Transverse colon (tissue), 4 donors: Measurements from ENCODE around the gene TPSG1. TPM values are rescaled to one million over a fixed set of nuclear protein-coding genes. Genes with fewer than 3 reads are reported as not detected.

ENCODE experiments used
- DNase-seq: peaks from one replicate; pipeline ENCODE4 v3.0.0-alpha.2; 2019
- H3K27ac ChIP-seq, 4 donors: fragments of 200-600 bp; sonication (generic); 2 replicates each; pipeline ENCODE4 v1.5.1; 2016 to 2018; ENCODE audit warnings: inconsistent platforms in 4 of 4
- H3K27me3 ChIP-seq: fragments of 200-600 bp; sonication (generic); 2 replicates; pipeline ENCODE4 v1.5.1; 2017; ENCODE audit warnings: inconsistent platforms
- H3K36me3 ChIP-seq, 4 donors: fragments of 200-600 bp; sonication (generic); 2 replicates each; pipeline ENCODE4 v1.5.1; 2017 to 2019; ENCODE audit warnings: inconsistent platforms in 4 of 4
- H3K4me1 ChIP-seq, 4 donors: fragments of 200-600 bp; sonication (generic); 2 replicates each; pipeline ENCODE4 v1.5.1; 2017 to 2020; ENCODE audit warnings: inconsistent platforms in 4 of 4
- H3K4me3 ChIP-seq, 4 donors: fragments of 200-600 bp; sonication (generic); 1 replicate in 1 of 4; 2 replicates in 3 of 4; pipeline versions ENCODE4 v1.5.1 to v1.6.1; 2017 to 2019; ENCODE audit warnings: inconsistent platforms in 4 of 4
- H3K9me3 ChIP-seq, 2 donors: fragments of 200-600 bp; sonication (generic); 2 replicates each; pipeline ENCODE4 v1.5.1; 2017 to 2019; ENCODE audit warnings: inconsistent platforms in 2 of 2
- CTCF ChIP-seq, 5 experiments: fragments of 200-600 bp in 3 of 5; fragments of 450-650 bp in 2 of 5; sonication (generic) in 3 of 5; IDR thresholded peaks; 1 replicate in 2 of 5; 2 replicates in 3 of 5; pipeline ENCODE4 v1.5.1; 2016 to 2017; ENCODE audit warnings: antibody characterized with exemption in 5 of 5, inconsistent platforms in 3 of 5, mild to moderate bottlenecking in 2 of 5, moderate library complexity in 1 of 5
- EP300 ChIP-seq: sonication (generic); formaldehyde crosslinking; IDR thresholded peaks from one replicate; pipeline ENCODE4 v1.6.1; 2017; ENCODE audit warnings: antibody characterized with exemption, low read depth
- POLR2A ChIP-seq: fragments of 450-650 bp; IDR thresholded peaks from one replicate; pipeline ENCODE4 v1.6.1; 2016; ENCODE audit warnings: antibody characterized with exemption, mild to moderate bottlenecking, moderate library complexity
- POLR2AphosphoS5 ChIP-seq, 3 donors: sonication (generic); formaldehyde crosslinking; IDR thresholded peaks; one replicate each; pipeline ENCODE4 v1.6.1; 2016; ENCODE audit warnings: antibody characterized with exemption in 3 of 3
- WGBS, 2 donors: methylation state at CpG; one replicate each; pipeline ENCODE4 v1.1.5; 2018; ENCODE audit warnings: low coverage in 1 of 2; 5-methylcytosine and 5-hydroxymethylcytosine counted together
- in situ Hi-C, 4 donors: fragments of 200-750 bp; cut with MboI; loops; one replicate each; pipeline versions ENCODE4 v1.15.0 to v1.15.1; 2017; ENCODE audit warnings: low sequenced_read_pairs in 3 of 4, low pct_ligation_motif_present in 1 of 4, low pct_unique_long_range_greater_than_20kb in 1 of 4
- intact Hi-C: fragments of 100-400 bp; cut with DNase I; formaldehyde crosslinking; loops from one replicate; pipeline ENCODE4 v1.15.1; 2023; ENCODE audit warnings: low total_unique reads
- total RNA-seq, 4 donors: library from RNA; depleted of rRNA; stranded (reverse); fragments of >200 nt; gene quantifications; one replicate each; pipeline ENCODE4 v1.1.0, GENCODE V29; 2016

Gene TPSG1
- total RNA-seq, 4 donors from 2014 or later: 20.9 to 41.0 (median 24.0) TPM; not detected in 1

DNA sequence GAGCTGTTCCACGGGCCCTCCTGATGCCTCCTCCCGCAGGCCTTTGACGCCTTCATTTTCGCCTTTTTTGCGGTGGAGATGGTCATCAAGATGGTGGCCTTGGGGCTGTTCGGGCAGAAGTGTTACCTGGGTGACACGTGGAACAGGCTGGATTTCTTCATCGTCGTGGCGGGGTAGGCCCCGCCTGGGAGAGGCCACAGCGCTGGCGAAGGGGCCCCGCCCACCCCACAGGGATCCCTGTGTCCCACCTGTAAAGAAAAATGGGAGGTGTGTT, 29.7 kb downstream of the TPSG1 start:
- in situ Hi-C loops: no loop called here
- H3K27me3 ChIP-seq: no peaks in the 10 kb centered on the region
- WGBS, 2 donors: 69% methylated on average over 14 of the region's 14 CpGs; no CpG with 5 or more reads in 1 of the 2 donors
- intact Hi-C loops: loop anchor here (2.0 kb wide), 1 partner anchor 47 kb away; no protein-coding TSS in a partner anchor
- no peak for DNase-seq
- H3K4me3 ChIP-seq: no peak overlapping the region
- H3K9me3 ChIP-seq: no peaks in the 10 kb centered on the region
- H3K36me3 ChIP-seq: no peaks in the 10 kb centered on the region
- no peak for TF ChIP-seq EP300
- TF ChIP-seq CTCF (IDR thresholded peaks at IDR 0.05): no peak
- TF ChIP-seq POLR2AphosphoS5 (IDR thresholded peaks at IDR 0.05): no peak
- TF ChIP-seq POLR2A: no peak
- H3K4me1 ChIP-seq: peaks cover 0 to 16% (median 6%) of the 10 kb centered on the region in 4 donors
- no peak overlapping the region for H3K27ac ChIP-seq

DNA sequence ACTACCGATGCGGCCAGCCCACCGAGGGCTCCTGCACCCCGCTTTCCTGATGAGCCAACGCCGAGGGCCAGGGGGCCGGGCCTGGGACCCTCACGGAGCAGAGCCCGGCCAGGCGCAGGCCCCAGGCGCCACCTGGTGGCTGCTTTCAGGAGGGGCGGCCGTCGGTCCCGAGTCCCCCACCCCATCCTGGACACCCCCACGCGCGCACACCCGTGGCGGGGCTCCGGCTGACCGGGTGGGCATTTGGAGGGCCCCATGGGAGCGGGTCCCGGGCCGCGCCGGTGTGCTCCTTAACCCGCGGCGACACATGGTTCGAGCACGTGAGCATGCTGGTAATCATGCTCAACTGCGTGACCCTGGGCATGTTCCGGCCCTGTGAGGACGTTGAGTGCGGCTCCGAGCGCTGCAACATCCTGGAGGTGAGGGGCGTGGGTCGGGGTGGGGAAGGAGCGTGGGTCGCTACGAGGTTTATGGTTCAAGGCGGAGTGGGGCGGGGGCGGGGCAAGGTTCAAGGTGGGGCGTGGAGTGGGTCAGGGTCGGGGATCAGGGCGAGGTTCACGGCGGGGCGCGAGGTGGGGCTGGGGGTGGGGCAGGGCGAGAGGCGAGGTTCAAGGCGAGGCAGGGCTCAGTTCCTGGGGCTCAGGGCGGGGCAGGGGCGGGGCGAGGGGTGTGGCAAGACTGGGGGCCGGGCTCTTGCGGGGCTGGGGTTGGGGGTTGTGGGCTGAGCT, 30.2 kb downstream of the TPSG1 start:
- intact Hi-C loops: loop anchor here (2.0 kb wide), 1 partner anchor 46 kb away; no protein-coding TSS in a partner anchor

GRCh38 chr16:1193825-1194581, 31.1 kb downstream of the TPSG1 start:
- H3K27me3 ChIP-seq: no peaks in the 10 kb centered on the region
- TF ChIP-seq POLR2A (no peak), EP300 (no peak), POLR2AphosphoS5 (IDR thresholded peaks at IDR 0.05) (no peak)
- H3K9me3 ChIP-seq: no peaks in the 10 kb centered on the region
- in situ Hi-C loops (no loop called here), intact Hi-C loops (loop anchor here (2.0 kb wide), 1 partner anchor 45 kb away; no protein-coding TSS in a partner anchor)
- peaks cover 0 to 16% (median 6%) of the 10 kb centered on the region in 4 donors for H3K4me1 ChIP-seq
- H3K36me3 ChIP-seq: no peaks in the 10 kb centered on the region
- no peak for DNase-seq
- 57% methylated on average over 15 of the region's 29 CpGs; no CpG with 5 or more reads in 1 of the 2 donors for WGBS, 2 donors
- no peak overlapping the region for H3K4me3 ChIP-seq
- peak overlapping the region in 3 of 4 donors; percentile 34 to 75 (median 42) for H3K27ac ChIP-seq

More for the DNA sequence above, 30.2 kb downstream of the TPSG1 start:
- H3K27ac ChIP-seq: peak overlapping the region in 3 of 4 donors; percentile 34 to 75 (median 42)
- DNase-seq: no peak
- in situ Hi-C loops: no loop called here
- H3K4me3 ChIP-seq: no peak overlapping the region
- no peaks in the 10 kb centered on the region for H3K27me3 ChIP-seq
- H3K9me3 ChIP-seq: no peaks in the 10 kb centered on the region
- TF ChIP-seq CTCF (IDR thresholded peaks at IDR 0.05) (peak; percentile 54 to 71 (median 70)), EP300 (no peak), POLR2AphosphoS5 (IDR thresholded peaks at IDR 0.05) (no peak), POLR2A (no peak)
- H3K4me1 ChIP-seq: peaks cover 0 to 16% (median 6%) of the 10 kb centered on the region in 4 donors
- WGBS, 2 donors: 30% methylated on average over 33 of the region's 61 CpGs; no CpG with 5 or more reads in 1 of the 2 donors
- H3K36me3 ChIP-seq: no peaks in the 10 kb centered on the region

DNA sequence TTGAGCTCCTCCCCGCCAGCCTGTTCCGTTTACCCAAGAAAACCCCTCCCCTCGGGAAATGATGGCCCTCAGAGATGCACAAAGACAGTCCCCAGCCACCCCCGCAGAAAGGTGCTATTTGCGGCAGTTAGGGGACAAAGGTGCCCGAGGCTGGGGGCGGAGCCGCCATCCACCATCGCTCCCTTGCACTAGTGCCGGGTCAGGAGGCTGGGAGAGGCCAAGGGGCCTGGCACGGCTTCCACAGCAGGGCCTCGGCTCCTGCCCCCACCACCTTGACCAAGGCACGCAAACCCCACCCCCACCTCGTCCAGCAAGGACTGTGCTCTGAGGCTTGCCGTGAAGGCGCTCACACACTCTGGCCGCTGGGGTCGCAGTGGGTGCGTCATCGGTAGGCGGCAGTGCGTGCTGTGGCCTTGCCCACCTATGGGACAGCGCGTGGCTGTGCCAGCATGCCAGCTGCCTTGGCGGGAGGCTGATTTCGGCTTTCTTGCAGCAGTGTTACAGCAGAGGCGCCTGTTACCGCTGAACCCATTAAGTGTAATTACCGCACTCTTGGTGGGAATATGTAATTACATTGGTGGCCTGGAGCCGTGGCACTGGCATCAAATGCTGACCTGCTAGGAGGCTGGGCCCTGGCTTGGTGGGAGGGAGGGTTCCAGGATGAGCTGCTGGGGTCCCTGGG, 31.8 kb downstream of the TPSG1 start:
- DNase-seq: peak; percentile 24
- H3K4me1 ChIP-seq: peaks cover 0 to 16% (median 6%) of the 10 kb centered on the region in 4 donors
- TF ChIP-seq POLR2AphosphoS5 (IDR thresholded peaks at IDR 0.05): peak in 1 of 3 donors; percentile 73
- no peak for TF ChIP-seq CTCF (IDR thresholded peaks at IDR 0.05)
- in situ Hi-C loops: no loop called here
- intact Hi-C loops: no loop called here
- no peaks in the 10 kb centered on the region for H3K36me3 ChIP-seq
- no peaks in the 10 kb centered on the region for H3K27me3 ChIP-seq
- H3K27ac ChIP-seq: peak overlapping the region in 3 of 4 donors; percentile 42 to 75 (median 61)
- H3K9me3 ChIP-seq: no peaks in the 10 kb centered on the region
- WGBS, 2 donors: 39% methylated on average over 19 of the region's 30 CpGs; no CpG with 5 or more reads in 1 of the 2 donors
- H3K4me3 ChIP-seq: no peak overlapping the region
